ENCODE data around the gene NANS. TPM values are rescaled to one million over a fixed set of nuclear protein-coding genes. Genes with fewer than 3 reads are reported as not detected.

NANS gene
- total and polyA plus RNA-seq, 8 donors: 22.8 to 36.5 (median 30.5) TPM

GRCh38 chr9:98101416-98101815, 44.9 kb downstream of the NANS start:
- Histone ChIP-seq H3K36me3 (no peaks in the 10 kb centered on the region), H3K4me3 (no peak overlapping the region), H3K9me3 (no peaks in the 10 kb centered on the region), H3K4me1 (no peaks in the 10 kb centered on the region), H3K27me3 (no peaks in the 10 kb centered on the region), H3K27ac (no peak overlapping the region)
- FAIRE-seq (no peak), DNase-seq (no peak), ATAC-seq (no peak)
- 92 to 93% methylated on average over 7 of the region's 7 CpGs for WGBS, 2 donors
- no peak for TF ChIP-seq CTCF (IDR thresholded peaks at IDR 0.05)
- intact Hi-C loops (cut with DNase I): no loop called here

- ATAC-seq: peak in 2 of 4 donors; percentile 25 to 35
- no peaks in the 10 kb centered on the region for H3K36me3 ChIP-seq
These were observed 45.3 kb downstream of the NANS start for GRCh38 chr9:98101868-98102273.

GRCh38 chr9:98104445-98104881, 47.9 kb downstream of the NANS start:
- TF ChIP-seq CTCF (IDR thresholded peaks at IDR 0.05): no peak
- Histone ChIP-seq H3K9me3 (no peaks in the 10 kb centered on the region), H3K4me1 (no peaks in the 10 kb centered on the region), H3K27me3 (no peaks in the 10 kb centered on the region), H3K27ac (no peak overlapping the region), H3K36me3 (no peaks in the 10 kb centered on the region), H3K4me3 (no peak overlapping the region)
- ATAC-seq: peak in 2 of 4 donors; percentile 48 to 51
- WGBS, 2 donors: 91 to 92% methylated on average over 3 of the region's 3 CpGs
- no peak for DNase-seq
- no peak for FAIRE-seq
- intact Hi-C loops (cut with DNase I): no loop called here

More at GRCh38 chr9:98101868-98102273, 45.3 kb downstream of the NANS start:
- no peak for FAIRE-seq
- intact Hi-C loops (cut with DNase I): no loop called here
- no peak overlapping the region for H3K27ac ChIP-seq
- H3K9me3 ChIP-seq: no peaks in the 10 kb centered on the region
- WGBS, 2 donors: 67 to 72% methylated on average over 6 of the region's 6 CpGs
- TF ChIP-seq CTCF (IDR thresholded peaks at IDR 0.05): no peak
- H3K4me3 ChIP-seq: no peak overlapping the region
- no peak for DNase-seq
- no peaks in the 10 kb centered on the region for H3K4me1 ChIP-seq
- no peaks in the 10 kb centered on the region for H3K27me3 ChIP-seq

- peak in 1 of 6 donors; percentile 15 for DNase-seq
- Histone ChIP-seq H3K4me1 (no peaks in the 10 kb centered on the region), H3K4me3 (no peak overlapping the region), H3K9me3 (no peaks in the 10 kb centered on the region), H3K36me3 (no peaks in the 10 kb centered on the region), H3K27me3 (no peaks in the 10 kb centered on the region), H3K27ac (no peak overlapping the region)
- FAIRE-seq: no peak
- intact Hi-C loops (cut with DNase I): no loop called here
- TF ChIP-seq CTCF (IDR thresholded peaks at IDR 0.05): no peak
- WGBS, 2 donors: 93 to 95% methylated on average over 7 of the region's 7 CpGs
- no peak for ATAC-seq
These were observed 48.5 kb downstream of the NANS start for GRCh38 chr9:98105006-98105405.

- DNase-seq (peak in 1 of 6 donors; percentile 5), ATAC-seq (no peak), FAIRE-seq (no peak)
- no peak for TF ChIP-seq CTCF (IDR thresholded peaks at IDR 0.05)
- H3K9me3 ChIP-seq: no peaks in the 10 kb centered on the region
- no peaks in the 10 kb centered on the region for H3K36me3 ChIP-seq
- intact Hi-C loops (cut with DNase I): no loop called here
- WGBS, 2 donors: 96 to 98% methylated on average over 2 of the region's 2 CpGs
- peak overlapping the region in 1 of 4 donors; percentile 11 for H3K27ac ChIP-seq
- H3K27me3 ChIP-seq: no peaks in the 10 kb centered on the region
- no peak overlapping the region for H3K4me3 ChIP-seq
- no peaks in the 10 kb centered on the region for H3K4me1 ChIP-seq
These were observed 51.4 kb downstream of the NANS start for GRCh38 chr9:98107926-98108325.
